Stimulated activated CD4-positive, alpha-beta T cell treated with anti-CD3 and anti-CD28 coated beads, TNF-alpha, amount 100 ng/mL, for 4 hours (primary cell): ENCODE results near the gene PDLIM7.
"Not testable (repeated sequence)": the region's sequence is repeated elsewhere in the genome, so short reads cannot be mapped to it uniquely, and the experiment has no call there.

Experiments
- DNase-seq, 3 experiments: peaks; one replicate each; pipeline ENCODE4 v3.0.0-alpha.2; 2020; ENCODE audit warnings: low read depth in 3 of 3

The PDLIM7 gene

GRCh38 chr5:177491429-177491945 lies 5.9 kb downstream of the PDLIM7 start:
- no peak for DNase-seq

- no peak for DNase-seq
These were observed 6.4 kb downstream of the PDLIM7 start for GRCh38 chr5:177490992-177491391.

- no peak for DNase-seq
These were observed 7.0 kb downstream of the PDLIM7 start for GRCh38 chr5:177490311-177490991.

- no peak for DNase-seq
These were observed 8.2 kb downstream of the PDLIM7 start for GRCh38 chr5:177489119-177489716.

GRCh38 chr5:177487975-177488374 lies 9.4 kb downstream of the PDLIM7 start:
- no peak for DNase-seq

GRCh38 chr5:177487144-177487543 lies 10.3 kb downstream of the PDLIM7 start:
- DNase-seq, result no peak

- DNase-seq, result no peak
These were observed 11.1 kb downstream of the PDLIM7 start for GRCh38 chr5:177486256-177486655.

- DNase-seq, result not testable (repeated sequence)
These were observed 11.7 kb downstream of the PDLIM7 start for GRCh38 chr5:177485753-177486152.

GRCh38 chr5:177484902-177485549 lies 12.4 kb downstream of the PDLIM7 start:
- no peak for DNase-seq

- DNase-seq, result no peak
These were observed 13.2 kb downstream of the PDLIM7 start for GRCh38 chr5:177483994-177484901.

GRCh38 chr5:177483042-177483441 lies 14.4 kb downstream of the PDLIM7 start:
- no peak for DNase-seq

GRCh38 chr5:177482359-177482795 lies 15.0 kb downstream of the PDLIM7 start:
- DNase-seq, result no peak

- DNase-seq, result no peak
These were observed 17.6 kb downstream of the PDLIM7 start for GRCh38 chr5:177479774-177480173.

- DNase-seq, result no peak
These were observed 18.4 kb downstream of the PDLIM7 start for GRCh38 chr5:177478711-177479646.

- no peak for DNase-seq
These were observed 19.5 kb downstream of the PDLIM7 start for GRCh38 chr5:177477701-177478477.

GRCh38 chr5:177476531-177477233 lies 20.7 kb downstream of the PDLIM7 start:
- DNase-seq, result no peak

- DNase-seq, result no peak
These were observed 21.6 kb downstream of the PDLIM7 start for GRCh38 chr5:177475563-177476427.

GRCh38 chr5:177474846-177475562 lies 22.4 kb downstream of the PDLIM7 start:
- no peak for DNase-seq
